Fibroblast of skin of abdomen (primary cell): ENCODE measurements around the gene NEO1.

Experiments
- DNase-seq: peaks from one replicate; pipeline ENCODE4 v3.0.0-alpha.2; 2013

Gene NEO1

DNA sequence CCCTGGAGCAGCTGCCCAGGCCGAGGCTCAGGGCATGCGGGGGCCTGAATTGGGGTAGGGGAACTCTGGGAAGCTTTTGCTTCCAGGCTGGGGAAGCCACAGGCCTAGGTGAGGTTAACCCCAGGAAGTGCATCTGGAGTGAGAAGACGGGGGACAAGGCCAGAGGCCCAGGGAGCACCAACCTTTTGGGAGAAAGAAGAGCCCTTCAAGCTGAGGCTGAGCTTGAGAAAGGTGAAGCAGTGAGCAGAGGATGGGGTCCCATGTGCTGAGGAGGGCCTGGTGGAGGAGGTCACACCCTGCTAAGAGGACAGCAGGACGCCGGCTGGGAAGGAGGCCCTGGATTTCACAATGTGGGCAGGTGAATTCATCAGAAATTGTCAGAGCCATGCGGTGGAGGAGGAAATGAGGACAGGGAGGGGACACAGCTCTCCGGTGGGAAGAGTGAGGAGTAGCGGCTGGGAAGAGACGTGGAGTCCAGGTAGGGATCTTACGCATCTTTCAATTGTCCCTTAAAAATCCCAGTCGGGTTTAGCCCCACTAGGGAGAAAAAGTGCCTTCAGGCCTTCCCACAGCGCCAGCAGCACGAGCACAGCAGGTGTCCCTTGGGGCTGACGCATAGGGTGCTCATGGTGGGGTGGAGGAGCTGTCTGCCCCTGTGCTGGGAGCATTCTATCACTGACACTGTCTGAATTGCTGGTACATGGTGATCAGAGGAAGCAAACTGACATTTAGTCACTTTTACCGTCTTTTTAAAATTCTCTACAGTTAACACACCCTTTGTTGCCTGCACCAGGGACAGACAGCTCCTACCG lies 265.6 kb downstream of the NEO1 start:
- DNase-seq: no peak

DNA sequence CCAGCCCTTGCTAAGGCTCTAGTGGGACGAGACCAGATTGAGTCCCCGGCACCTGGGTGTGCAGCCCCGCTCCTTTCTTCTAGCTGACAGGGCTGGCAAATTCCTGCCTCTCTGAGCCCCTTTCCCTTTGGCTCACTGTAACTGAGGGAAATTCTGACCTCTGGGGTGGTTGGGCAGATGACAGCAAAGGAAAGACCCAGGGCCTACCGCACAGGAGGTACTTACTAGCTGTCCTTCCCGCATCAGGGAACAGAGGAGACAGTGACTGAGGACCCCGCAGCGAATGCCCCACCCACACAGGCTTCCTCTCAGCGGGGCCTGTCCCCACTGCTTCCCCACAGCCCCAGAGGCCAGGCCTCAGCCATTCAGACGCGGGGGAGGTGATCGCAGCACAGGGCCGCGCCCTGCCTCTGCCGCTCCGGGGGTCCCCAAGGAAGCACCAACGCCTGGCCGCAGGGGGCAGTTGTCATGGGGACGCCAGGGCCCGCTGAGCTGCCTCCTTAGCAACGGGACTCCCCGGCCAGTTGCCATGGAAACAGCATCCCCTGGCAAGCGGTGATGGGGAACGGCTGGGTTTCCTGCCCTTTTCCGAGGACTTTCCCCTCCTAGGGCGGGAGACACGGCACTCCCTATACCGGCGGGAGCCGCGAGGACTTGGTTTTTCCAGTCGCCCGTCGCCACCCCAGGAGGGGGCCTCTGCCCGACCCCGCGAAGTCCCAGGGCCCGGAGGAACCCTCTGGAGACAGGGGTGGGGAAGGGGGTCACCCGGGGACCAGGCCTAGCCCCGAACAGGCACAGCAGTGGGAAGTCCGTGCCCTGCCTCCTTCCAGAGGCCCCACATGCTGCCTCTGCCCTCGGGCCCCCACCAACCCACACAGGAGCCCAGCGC lies 266.4 kb downstream of the NEO1 start:
- no peak for DNase-seq

DNA sequence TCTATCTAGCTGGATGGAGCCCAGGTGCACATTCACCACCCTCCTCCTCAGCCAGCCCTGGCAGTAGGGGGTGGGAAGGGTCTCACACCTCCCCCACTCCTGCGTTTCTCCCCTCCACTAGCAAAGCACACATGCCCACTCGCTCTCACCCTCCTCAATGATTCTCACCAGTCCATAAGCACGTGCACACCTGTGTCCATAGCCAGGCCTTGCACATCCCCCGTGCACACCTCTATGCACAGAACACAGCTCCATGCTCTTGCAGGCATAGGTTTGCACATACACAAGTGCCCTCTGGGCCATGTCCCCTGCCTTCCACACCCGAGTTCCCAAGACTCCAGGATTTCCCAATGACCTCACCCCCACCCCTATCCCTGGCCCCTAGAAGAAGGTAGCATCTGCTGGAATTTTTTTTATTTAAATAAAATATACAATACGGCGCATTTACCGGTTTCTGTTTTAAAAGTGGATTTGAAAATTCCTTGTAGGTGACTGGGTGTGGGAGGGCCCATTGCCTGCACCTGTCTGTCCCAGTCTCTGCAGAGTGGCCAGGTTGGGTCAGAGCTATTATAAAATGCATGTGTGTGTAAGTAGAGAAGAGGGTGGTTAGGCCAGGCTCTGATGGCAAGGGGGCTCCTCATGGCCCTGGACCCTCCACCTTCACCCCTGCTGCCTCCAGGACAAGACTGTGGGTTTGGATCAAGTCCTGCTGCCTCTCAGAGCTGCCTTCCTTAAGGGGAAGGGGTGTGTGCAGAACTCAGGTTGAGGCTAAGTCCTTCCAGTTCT lies 267.4 kb downstream of the NEO1 start:
- DNase-seq: no peak

DNA sequence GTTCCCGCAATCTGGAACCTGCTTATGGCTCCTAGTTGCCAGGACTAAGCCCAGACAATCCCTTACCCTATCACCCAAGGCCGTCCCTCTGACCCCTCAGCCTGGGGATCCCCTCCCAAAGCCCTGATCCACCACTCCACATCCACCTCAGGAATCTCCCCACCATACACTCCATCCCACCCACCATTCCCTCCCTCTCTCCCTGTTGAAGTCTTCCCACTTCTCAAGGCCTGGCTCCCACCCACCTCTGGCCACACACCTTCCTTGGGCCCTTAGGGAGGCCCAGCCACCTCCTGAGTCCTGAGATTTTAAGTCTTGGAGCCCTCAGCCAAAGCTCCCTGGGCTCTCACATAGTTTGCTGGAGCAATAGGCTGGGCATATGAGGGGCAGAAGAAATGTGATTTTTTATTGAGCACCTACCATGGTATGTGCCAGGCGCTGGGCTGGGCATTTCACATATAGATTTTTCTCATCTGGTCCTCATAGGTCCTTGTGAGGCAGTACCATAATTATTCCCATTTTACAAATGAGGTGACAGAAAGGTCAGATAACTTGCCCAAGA lies 268.4 kb downstream of the NEO1 start:
- DNase-seq: no peak

DNA sequence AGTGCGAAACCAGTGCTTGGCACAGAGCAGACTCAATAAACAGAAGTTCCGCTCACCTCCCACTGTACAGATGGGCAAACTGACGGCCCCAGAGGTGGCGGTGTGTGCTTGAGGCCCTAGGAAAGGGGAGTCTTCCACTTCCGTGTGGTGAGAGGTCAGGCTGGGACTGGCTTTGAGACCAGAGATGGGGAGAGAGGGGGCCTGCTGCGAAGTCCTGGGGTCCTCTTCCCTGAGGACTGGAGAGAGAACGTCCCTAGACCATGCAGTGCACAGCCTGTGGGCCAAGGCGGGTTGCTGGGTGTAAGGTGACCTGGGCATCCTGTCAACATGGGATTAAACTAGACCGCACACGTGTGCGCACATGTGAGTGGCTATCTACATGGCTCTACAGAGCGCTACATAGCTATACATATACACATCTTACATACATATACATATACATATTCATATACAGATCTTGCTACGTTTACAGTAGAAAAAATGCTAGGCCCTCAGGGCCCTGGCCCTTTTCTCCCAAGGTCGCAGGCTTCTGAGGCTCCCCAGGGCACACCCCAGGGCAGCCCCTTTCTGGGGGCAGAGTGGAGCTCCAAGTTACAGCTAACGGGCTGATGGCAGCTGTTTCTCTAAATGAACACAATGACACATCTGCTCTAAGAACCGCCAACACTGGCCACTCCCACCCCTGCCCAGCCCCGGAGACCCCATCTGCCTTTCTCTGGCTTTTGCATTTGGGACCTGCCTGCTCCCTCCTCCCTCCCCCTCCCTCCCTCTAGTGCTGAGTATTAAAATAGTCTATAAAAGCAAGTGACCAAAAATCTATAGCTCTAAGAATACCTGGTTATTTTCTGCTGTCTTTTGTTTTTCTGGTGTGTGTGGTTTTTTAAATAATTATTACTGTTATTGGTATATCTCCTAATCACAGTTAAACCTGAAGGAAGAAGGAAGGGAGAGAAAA lies 269.5 kb downstream of the NEO1 start:
- no peak for DNase-seq

DNA sequence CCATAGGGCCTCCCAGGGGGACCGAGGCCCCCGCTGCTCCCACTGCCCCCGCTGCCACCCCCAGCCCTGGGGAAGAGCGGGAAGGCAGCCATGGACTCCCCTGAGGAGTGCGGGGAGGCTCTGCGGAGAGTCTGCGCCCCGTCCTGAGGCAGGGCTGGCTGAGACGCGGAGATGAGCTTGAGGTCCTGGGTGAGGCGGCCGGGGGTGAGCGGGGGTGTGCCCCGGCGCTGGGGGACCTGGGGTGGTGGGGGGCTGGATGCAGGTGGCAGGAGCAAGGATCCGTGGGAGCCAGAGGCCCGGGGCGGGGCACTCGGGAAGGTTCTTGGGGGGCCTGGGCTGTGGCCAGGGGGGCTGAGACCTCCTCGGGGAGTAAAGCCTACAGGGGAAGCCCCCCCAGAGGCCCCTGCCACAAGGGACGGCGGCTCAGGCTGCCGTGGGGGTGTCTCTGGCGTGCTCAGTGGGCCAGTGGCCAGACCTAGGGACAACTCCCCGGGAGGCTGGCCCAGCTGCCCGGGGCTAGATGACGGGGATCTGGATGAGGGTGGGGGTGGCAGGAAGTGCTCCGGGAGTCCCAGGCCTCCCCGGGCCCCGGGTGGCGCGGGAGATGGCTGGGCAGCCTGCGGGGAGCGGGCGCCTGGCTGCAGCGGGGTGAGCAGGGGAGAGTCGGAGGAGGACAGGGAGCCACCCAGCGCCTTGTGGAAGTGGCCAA lies 270.6 kb downstream of the NEO1 start:
- no peak for DNase-seq

DNA sequence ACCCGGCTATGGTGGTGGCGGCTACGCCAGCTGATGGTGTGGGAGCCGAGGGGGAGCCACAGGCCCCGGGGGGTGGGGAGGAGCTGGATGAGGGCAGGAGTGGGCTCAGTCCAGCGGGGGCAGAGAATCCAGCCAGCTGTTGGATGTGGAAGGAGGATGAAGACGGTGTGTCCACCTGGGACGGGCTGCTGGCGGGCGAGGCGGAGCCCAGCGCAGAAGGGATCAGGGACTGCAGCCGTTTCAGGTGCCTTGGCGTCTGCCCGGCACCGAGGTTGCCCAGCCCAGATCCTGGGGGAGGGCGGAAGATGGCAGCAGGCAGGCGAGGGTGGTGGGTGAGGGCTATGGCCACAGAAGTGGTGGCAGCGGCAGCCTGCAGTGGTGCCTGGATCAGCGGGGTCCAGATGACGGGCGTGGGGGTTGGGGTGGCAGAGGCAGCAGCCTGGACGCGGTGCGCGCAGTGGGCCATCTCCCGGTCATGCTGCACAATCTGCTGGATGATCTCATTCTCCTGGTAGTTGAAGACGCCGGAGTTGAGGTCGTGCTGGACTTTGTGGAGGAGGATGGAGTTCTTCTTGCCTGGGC lies 271.2 kb downstream of the NEO1 start:
- no peak for DNase-seq

DNA sequence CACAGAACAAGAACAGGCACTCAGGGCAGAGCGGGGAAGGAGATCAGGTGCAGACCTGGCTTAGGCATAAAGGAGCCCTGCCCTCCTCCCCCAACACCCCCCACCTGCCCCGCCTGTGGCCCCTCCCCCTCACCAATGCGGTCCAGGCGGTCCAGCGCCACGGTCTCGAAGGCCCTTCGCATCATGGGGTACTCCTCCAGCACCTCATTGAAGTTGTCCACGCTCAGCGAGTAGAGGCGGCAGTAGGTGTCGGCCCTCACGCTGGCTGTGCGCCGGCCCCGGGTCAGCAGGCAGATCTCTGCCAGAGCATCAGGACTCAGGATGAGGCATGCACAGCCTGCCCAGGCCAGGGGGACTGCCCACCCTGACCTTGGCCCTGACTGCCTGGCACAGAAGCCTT lies 271.7 kb downstream of the NEO1 start:
- no peak for DNase-seq

DNA sequence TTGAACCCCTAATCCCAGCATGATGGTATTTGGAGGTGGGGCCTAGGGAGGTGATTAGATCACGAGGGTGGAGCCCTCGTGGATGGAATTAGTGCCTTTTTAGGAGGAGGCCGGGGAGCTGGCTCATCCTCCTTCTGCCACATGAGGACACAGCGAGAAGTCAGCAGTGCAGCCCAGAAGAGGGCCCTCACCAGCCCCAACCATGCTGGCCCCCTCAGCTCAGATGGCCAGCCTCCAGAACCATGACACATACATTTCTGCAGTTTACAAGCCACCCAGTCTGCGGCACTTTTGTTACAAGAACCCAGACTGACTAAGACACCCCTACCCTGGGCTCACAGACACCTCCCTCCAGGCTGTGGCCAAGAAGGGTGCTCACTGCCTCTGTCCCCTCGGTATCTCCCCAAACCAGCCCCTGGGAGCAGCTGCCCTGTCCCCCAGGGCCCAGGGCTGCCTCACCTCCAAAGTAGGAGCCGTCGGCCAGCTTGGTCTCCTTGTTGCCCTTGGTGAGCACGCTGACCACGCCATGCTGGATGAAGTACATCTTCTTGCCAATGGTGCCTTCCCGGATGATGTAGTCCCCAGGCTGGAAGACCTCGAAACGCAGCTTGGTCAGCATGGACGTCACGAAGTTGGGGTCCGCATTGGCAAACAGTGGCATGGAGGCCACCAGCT lies 272.4 kb downstream of the NEO1 start:
- no peak for DNase-seq

DNA sequence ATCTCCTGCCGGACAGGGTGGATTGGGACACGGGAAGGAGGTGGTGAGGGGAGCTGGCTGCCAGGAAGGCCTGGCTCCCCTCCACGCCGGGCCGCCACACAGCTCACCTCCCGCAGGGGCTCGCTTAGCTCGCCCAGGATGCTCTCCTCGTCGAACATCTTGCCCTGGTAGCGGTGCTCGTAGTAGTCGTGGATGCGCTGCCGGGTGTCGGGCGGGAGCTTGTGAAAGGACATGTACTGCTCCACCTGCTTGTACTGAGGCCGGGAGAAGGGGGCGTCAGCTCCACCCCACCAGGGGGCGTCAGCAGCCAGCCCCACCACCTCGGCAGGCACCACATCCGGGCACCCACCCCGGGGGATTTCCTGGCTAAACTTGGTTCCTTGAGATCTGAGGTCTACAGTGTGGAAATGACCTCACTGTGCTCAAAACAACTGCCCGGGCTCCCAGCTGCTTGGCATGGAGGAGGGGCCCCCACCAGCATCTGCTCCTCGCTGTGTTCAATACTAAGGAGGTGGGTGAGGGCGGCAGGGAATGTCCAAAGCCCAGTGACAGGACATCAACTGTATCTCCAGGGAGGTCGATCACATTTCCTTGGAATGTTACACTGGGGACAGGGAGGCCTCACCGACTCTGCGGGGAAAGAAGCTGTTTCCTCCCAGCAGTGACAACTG lies 273.1 kb downstream of the NEO1 start:
- DNase-seq: no peak

DNA sequence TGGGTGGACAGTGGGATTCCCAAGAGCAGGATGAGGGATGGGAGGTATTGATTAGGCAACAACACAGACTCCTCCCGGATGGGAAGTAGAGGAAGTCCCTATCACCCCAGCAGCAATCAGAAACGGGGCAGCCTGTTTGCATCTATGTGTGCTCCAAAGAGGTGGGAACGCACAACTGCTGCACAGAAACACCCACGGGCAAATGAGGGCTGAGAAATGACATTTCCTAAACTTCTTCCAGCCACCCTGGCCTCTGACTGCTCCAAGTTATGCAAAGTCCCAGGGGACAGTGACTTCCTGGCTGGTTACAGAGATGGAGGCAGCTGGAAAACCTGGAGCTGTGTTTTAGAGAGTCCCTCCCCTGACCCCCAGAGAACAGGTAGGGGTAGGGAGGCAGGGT lies 273.9 kb downstream of the NEO1 start:
- no peak for DNase-seq

DNA sequence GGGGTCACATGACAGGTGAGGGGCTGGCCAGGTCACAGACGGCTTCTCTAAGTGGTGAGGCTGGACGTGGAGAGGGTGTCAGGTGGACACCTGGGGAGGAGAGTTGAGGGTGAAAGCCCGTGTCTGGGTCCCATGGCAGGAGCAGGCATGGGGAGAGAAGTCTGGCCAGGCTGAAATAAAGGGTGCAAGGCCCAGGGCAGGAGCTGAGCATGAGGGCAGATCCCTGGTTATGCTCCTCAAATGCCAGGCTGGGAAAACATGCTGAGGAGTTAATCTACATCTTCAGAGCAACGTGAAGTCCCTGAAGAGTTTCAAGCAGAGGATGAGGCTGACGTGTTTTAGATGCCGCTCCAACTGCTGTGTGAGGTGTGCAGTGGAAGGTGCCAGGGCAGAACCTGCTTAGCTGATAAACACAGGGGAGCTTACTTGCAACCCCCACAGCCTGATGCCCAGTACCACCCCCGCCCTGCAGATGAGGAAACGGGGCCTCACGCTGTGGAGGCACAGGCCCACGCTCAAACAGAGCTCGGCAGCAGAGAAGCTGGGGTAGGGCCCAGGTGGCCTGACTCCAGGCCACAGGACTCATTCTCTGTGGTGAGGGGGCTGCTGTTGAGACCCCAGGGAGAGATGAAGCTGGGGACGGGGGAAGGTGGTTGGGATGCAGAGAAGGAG lies 276.0 kb downstream of the NEO1 start:
- DNase-seq: no peak

DNA sequence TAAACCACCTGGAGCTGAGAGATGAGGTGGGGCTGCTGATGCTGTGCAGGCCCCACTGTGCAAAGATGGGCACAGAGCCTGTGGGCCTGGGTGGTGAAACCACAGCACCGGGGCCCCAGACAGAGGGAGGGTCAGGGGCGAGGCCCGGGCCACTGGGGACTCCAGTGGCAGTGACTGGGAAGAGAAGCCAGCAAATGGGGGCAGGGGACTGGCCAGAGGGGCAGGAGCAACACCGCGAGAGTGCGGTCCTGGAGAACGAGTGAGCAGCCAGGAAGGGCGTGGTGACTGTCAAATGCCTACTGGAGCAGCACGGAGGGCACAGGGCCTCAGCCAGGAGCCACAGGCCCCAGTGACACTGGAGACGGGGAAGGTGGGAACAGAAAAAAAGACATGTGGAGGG lies 276.7 kb downstream of the NEO1 start:
- no peak for DNase-seq

DNA sequence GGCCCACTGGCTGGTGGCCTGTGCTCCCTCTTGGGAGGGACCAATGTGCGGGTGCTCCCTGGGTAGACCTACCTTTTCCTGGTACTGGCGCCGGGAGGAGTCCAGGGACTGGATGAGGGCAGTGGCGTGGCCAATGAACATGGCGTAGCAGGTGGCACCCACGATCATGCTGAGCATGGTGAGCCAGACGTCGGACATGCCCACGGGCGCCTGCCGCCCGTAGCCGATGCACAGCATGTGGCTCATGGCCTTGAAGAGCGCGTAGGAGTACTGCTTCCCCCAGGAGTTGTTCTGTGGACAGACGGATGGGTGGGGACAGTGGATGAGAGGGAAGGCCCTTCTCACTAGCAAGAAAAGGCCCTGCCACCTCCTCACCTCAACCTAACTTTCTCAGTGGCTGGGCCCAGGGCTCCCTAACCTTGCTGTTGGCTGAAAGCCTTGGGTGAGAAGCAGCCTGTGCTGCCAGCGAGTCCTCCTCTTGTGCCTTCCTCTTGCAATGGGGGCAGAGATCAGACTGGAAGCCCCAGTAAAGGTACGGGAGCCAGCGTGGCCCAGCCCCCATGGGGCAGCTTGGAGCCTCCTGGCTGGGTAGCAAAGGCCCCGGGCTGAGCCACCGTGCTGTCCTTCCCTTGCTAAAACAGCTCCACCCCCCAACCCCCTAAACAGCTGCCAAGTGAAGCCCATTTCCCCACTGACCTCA lies 277.4 kb downstream of the NEO1 start:
- DNase-seq: no peak

DNA sequence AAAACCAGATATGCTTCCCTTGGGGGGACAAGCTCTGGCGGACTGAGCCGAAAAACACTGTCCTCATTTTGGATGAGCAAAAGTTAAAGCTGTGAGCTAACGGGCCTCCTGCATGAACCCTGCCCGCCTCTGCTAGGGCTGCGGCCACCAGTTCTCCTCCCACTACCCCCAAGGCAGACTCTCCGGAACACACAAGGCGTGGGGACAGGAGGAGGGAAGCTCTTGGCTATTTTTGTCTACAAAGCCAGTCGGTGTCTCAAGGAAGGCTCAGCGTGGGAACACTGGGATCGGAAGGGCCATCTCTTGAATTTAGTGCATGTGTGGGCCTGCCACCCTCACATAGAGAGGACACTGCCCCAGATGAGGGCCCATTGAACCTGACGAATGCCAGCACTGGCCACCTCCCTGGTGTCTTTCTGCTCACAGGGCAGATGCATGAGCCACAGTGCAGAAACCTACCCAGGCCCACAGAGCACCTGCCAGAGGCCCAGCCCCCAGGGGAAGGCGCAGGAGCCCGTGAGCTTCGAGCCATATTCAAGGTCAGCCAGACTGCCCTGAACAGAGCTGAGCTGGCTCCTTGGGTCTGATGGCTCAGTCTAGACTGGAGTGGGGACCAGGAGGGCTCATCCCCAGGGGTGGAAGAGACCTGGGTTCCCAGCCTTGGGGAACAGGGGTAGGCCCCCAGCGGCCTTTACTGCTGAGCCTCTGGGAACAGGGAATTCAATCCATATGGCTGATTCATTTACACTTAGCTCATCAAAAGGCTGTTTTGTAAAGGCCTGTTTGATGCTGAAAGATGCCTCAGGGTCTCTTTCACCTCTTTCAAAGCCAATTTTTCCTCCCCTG lies 278.2 kb downstream of the NEO1 start:
- DNase-seq: no peak

DNA sequence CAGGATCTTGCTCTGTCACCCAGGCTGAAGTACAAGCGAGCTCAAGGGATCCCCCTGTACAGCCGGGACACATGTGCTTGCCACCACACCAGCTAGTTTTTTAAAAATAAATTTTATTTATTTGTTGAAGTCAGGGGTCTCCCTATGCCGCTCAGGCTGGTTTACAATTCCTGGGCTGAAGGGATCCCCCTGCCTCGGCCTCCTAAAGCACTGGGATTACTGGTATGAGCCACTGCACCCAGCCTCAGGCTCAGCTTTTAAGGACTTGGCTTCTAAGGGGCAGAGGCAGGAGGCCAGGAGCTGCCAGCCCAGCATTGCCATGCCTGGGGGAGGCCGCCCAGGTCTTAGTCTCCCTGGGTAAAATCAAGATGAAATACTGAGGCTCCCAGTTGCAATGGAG lies 279.2 kb downstream of the NEO1 start:
- DNase-seq: no peak
